ENCODE data around the gene DLG3. TPM values are rescaled to one million over a fixed set of nuclear protein-coding genes. Genes with fewer than 3 reads are reported as not detected.

DLG3 gene
- polyA plus RNA-seq, 1 donor from 2014 or later = 66.5 TPM

DNA sequence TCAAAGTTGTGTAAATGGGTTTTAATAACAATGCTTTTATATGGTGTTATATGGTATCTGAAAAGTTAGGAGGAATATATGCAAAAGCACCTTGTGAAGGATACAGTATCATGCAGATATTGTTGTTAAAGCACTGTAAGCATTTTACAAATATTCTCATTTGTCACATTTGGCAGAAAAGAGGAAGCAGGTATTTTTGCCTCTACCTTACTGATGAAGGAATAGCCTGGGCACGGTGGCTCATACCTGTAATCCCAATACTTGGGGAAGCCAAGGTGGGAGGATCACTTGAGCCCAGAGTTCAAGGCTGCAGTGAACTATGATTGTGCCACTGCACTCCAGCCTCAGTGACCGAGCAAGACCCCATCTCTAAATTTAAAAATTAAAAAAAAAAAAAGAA is 33.7 kb upstream of the DLG3 start:
- Histone ChIP-seq H4K20me1 (ENCODE audit: insufficient read depth) (no peaks in the 10 kb centered on the region), H3K27ac (ENCODE audit: low read length) (no peak overlapping the region), H3K79me2 (replicated peaks; ENCODE audit: insufficient read depth, low read length) (no peaks in the 10 kb centered on the region), H3K4me3 (ENCODE audit: low read length) (no peak overlapping the region), H3K9me2 (ENCODE audit: insufficient read depth, low read length) (no peaks in the 10 kb centered on the region), H3K4me2 (ENCODE audit: low read length) (no peak overlapping the region), H3K36me3 (ENCODE audit: insufficient read depth, low read length) (no peaks in the 10 kb centered on the region), H3K9me3 (ENCODE audit: low read length) (no peaks in the 10 kb centered on the region), H3F3A (ENCODE audit: insufficient read depth, low read length, poor library complexity, severe bottlenecking) (no peaks in the 10 kb centered on the region), H3K27me3 (ENCODE audit: insufficient read depth, low read depth, low read length) (no peaks in the 10 kb centered on the region), H3K9ac (ENCODE audit: low read length) (no peak overlapping the region), H2AFZ (ENCODE audit: low read depth, low read length) (no peak overlapping the region)
- TF ChIP-seq POLR2AphosphoS5 (IDR thresholded peaks at IDR 0.05) (no peak), TAF1 (IDR thresholded peaks at IDR 0.05; ENCODE audit: low read depth) (no peak), EZH2 (IDR thresholded peaks at IDR 0.05; ENCODE audit: borderline replicate concordance, insufficient read depth, low read length, poor library complexity, severe bottlenecking) (no peak), RAD21 (conservative IDR thresholded peaks at IDR 0.05) (no peak)
- TF ChIP-seq, protein P1, sequence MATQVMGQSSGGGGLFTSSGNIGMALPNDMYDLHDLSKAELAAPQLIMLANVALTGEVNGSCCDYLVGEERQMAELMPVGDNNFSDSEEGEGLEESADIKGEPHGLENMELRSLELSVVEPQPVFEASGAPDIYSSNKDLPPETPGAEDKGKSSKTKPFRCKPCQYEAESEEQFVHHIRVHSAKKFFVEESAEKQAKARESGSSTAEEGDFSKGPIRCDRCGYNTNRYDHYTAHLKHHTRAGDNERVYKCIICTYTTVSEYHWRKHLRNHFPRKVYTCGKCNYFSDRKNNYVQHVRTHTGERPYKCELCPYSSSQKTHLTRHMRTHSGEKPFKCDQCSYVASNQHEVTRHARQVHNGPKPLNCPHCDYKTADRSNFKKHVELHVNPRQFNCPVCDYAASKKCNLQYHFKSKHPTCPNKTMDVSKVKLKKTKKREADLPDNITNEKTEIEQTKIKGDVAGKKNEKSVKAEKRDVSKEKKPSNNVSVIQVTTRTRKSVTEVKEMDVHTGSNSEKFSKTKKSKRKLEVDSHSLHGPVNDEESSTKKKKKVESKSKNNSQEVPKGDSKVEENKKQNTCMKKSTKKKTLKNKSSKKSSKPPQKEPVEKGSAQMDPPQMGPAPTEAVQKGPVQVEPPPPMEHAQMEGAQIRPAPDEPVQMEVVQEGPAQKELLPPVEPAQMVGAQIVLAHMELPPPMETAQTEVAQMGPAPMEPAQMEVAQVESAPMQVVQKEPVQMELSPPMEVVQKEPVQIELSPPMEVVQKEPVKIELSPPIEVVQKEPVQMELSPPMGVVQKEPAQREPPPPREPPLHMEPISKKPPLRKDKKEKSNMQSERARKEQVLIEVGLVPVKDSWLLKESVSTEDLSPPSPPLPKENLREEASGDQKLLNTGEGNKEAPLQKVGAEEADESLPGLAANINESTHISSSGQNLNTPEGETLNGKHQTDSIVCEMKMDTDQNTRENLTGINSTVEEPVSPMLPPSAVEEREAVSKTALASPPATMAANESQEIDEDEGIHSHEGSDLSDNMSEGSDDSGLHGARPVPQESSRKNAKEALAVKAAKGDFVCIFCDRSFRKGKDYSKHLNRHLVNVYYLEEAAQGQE (IDR thresholded peaks at IDR 0.05; ENCODE audit: borderline replicate concordance) = no peak

DNA sequence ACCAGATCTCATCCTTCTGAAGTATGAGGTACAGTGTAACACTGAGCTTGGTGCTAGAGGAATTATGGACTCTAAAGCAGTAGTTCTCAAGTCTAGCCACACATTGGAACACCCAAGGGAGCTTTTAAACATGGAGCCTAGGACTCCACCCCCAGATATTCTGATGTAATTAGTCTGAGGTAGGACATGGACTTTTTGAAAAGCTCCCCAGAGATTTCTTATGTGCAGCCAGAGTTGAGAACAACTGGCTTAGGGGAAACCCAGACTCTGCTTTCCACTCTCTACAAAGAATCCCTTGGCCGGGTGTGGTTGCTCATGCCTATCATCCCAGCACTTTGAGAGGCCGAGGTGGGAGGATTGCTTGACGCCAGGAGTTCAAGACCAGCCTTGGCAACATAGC is 33.2 kb upstream of the DLG3 start:
- no peaks in the 10 kb centered on the region for H3K9me2 ChIP-seq (ENCODE audit: insufficient read depth, low read length)
- no peak overlapping the region for H2AFZ ChIP-seq (ENCODE audit: low read depth, low read length)
- H4K20me1 ChIP-seq (ENCODE audit: insufficient read depth) = no peaks in the 10 kb centered on the region
- TF ChIP-seq SMC3 (conservative IDR thresholded peaks at IDR 0.05; ENCODE audit: poor library complexity) (no peak), POLR2AphosphoS5 (IDR thresholded peaks at IDR 0.05) (no peak), MXI1 (conservative IDR thresholded peaks at IDR 0.05; ENCODE audit: poor library complexity, severe bottlenecking) (no peak), RAD21 (conservative IDR thresholded peaks at IDR 0.05) (no peak), TAF1 (IDR thresholded peaks at IDR 0.05; ENCODE audit: low read depth) (no peak), EP300 (conservative IDR thresholded peaks at IDR 0.05; ENCODE audit: poor library complexity, severe bottlenecking) (no peak), EZH2 (IDR thresholded peaks at IDR 0.05; ENCODE audit: borderline replicate concordance, insufficient read depth, low read length, poor library complexity, severe bottlenecking) (no peak)
- TF ChIP-seq, protein P1 (IDR thresholded peaks at IDR 0.05; ENCODE audit: borderline replicate concordance) = no peak
- TF ChIP-seq, protein P2, sequence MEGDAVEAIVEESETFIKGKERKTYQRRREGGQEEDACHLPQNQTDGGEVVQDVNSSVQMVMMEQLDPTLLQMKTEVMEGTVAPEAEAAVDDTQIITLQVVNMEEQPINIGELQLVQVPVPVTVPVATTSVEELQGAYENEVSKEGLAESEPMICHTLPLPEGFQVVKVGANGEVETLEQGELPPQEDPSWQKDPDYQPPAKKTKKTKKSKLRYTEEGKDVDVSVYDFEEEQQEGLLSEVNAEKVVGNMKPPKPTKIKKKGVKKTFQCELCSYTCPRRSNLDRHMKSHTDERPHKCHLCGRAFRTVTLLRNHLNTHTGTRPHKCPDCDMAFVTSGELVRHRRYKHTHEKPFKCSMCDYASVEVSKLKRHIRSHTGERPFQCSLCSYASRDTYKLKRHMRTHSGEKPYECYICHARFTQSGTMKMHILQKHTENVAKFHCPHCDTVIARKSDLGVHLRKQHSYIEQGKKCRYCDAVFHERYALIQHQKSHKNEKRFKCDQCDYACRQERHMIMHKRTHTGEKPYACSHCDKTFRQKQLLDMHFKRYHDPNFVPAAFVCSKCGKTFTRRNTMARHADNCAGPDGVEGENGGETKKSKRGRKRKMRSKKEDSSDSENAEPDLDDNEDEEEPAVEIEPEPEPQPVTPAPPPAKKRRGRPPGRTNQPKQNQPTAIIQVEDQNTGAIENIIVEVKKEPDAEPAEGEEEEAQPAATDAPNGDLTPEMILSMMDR (IDR thresholded peaks at IDR 0.05; ENCODE audit: poor library complexity, severe bottlenecking) = no peak
- no peaks in the 10 kb centered on the region for H3K27me3 ChIP-seq (ENCODE audit: insufficient read depth, low read depth, low read length)
- H3K36me3 ChIP-seq (ENCODE audit: insufficient read depth, low read length) = no peaks in the 10 kb centered on the region
- H3K9ac ChIP-seq (ENCODE audit: low read length) = no peak overlapping the region
- no peaks in the 10 kb centered on the region for H3K79me2 ChIP-seq (replicated peaks; ENCODE audit: insufficient read depth, low read length)
- H3K4me3 ChIP-seq (ENCODE audit: low read length) = no peak overlapping the region
- H3K9me3 ChIP-seq (ENCODE audit: low read length) = no peaks in the 10 kb centered on the region
- H3F3A ChIP-seq (ENCODE audit: insufficient read depth, low read length, poor library complexity, severe bottlenecking) = no peaks in the 10 kb centered on the region
- no peak overlapping the region for H3K27ac ChIP-seq (ENCODE audit: low read length)
- H3K4me2 ChIP-seq (ENCODE audit: low read length) = no peak overlapping the region

All from neural cell (in vitro differentiated cells).